ENCODE data around the gene LGALS4.

DNA sequence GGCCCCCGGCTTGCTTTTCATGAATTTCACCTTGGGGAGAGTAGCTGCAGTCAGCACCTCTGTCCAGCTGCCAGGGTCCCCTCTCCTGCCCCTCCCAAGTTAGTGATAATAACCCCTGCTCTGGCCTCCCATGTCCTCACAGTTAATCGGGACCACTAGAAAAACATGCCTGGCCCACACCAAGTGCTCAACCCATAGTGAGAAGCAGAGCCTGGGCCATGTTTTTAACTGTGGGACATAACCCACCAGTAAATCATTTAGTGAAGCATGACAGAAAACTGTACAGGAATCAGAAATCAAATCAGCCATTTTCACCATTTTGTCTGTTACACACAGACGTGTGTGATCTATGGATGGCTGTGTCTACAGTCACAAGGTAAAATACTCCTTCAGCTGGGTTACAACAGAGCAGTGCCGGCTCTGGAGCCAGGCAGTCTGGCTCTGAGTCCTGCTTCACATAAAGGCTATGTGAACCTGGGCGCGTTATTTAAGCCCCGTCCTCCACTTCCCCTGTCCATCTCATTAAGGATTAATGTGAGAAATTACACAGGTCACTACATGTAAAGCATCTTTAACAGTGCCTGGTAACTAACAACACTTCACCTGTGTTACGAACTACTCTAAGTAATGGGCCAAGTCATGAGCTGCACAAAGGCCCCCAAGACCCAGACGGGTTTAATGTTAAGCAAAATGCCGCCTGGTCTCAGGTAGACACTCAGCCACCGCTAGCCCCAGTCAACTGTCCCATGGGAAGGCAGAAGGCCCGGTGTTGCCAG lies 26.4 kb upstream of the LGALS4 start:
- TF ChIP-seq POLR2AphosphoS5 (IDR thresholded peaks at IDR 0.05; ENCODE audit: low read depth, low read length), result no peak
- no peak for TF ChIP-seq FOXP2 (optimal IDR thresholded peaks at IDR 0.05; ENCODE audit: borderline replicate concordance, extremely low read depth, extremely low read length, insufficient read depth)
